Iris pigment epithelial cell (primary cell): ENCODE measurements around the gene TRIM44.
"Not testable (repeated sequence)": the region's sequence is repeated elsewhere in the genome, so short reads cannot be mapped to it uniquely, and the experiment has no call there.

Experiments
- DNase-seq: peaks from one replicate; pipeline ENCODE4 v3.0.0-alpha.2; 2011; ENCODE audit warnings: low read depth

TRIM44 gene

GRCh38 chr11:35633827-35634423, 28.6 kb upstream of the TRIM44 start:
- DNase-seq, result no peak

GRCh38 chr11:35635933-35636332, 26.6 kb upstream of the TRIM44 start:
- DNase-seq, result no peak

GRCh38 chr11:35639591-35640179, 22.9 kb upstream of the TRIM44 start:
- DNase-seq, result no peak

DNA sequence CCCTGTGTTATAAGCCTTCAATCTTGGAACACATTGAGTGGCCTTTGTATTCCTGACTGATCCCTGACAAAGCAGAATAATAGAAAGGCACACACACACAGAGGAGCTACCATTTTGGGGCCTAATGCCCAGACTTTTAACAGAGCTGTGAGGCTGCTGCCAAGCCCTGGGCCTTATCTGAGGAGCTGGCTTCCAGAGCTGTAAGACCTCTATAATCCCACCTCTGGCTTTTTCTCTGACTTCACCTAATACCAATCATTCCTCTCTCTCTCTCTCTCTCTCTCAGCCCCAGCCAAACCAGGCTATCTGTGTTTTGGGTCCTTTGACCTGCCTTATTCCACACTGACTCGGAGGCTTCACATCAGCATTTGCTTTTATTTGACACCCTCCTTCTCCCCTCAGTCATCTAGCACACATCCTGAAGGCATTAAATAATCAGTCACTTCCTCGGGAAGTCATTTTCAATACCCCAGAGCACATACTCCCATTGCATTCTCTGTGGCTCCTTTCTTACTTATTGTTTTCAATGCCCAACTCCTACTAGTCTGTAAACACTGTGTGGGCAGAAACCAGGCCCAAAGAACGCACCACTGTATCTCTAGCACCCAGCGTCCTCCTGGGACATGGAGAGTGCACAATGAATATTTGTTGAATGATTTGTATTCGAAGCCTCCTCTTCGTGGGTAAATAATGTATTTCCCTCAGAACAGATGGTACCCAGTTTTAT, 21.2 kb upstream of the TRIM44 start:
- DNase-seq, result peak; percentile 56

DNA sequence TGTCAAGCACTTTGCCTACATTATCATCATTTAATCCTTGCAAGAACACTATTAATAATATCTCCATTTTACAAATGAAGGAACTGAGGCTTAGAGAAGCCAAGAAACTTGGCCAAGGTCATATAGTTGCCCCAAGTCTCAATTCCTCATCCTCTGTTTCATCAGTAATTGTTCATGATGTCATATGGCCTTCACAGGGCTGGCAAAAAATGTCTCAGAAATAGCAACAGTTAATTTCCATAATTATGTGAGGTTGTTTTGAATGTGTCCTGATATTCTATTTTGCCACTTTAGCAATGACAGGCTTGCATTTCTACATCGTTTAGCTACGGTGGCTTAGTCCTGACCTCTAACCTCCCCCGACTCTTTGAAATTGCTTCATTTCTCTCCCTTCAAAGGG, 20.6 kb upstream of the TRIM44 start:
- no peak for DNase-seq

DNA sequence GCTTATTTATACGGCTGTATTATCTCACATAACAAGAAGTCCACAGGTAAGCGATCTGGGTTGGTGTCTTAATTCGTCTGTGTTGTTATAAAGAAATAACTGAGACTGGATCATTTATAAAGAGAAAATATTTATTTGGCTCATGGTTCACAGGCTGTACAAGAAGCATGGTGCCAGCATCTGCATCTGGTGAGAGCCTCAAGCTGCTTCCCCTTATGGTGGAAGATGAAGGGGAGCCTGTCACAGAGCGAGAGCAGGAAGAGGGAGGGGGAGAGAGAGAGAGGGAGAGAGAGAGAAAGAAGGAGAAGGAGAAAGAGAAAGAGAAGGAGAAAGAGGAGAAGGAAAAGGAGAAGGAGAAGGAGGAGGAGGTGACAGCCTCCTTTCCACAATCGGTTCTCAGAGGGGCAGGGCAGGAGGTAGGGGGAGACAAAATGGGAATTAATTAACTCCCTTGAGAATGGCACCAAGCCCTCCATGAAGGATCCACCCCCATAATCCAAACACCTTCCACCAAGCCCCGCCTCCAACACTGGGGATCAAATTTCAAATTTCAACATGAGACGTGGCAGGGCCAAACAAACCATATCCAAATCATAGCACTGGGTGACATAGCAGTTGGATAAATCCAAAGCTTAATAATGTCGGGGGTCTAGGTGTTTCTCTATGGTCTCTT, 15.0 kb upstream of the TRIM44 start:
- DNase-seq, result no peak

- DNase-seq, result peak; percentile 90
Measured at GRCh38 chr11:35650006-35650405, 12.6 kb upstream of the TRIM44 start.

DNA sequence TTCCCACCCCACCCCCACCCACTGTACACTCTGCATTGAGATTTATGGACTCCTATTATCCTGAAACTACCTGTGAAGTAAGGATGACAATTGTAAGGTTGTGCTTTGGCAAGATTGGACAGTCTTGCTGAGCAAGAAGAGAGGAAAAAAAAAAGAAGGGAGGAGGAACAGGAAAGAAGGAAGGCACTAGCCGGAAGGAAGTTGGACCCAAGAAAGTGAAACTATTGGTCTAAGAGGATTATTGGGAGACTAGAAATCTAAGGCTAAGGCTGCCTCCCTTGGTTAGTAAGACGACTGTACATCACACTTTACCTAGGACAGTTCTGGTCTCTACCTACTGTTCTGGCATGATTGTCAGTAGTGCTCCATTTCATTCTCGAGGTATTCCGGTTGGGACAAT, 12.1 kb upstream of the TRIM44 start:
- DNase-seq, result no peak

- no peak for DNase-seq
Measured at GRCh38 chr11:35651263-35651662, 11.3 kb upstream of the TRIM44 start.

- not testable (repeated sequence) for DNase-seq
Measured at GRCh38 chr11:35652786-35653185, 9.8 kb upstream of the TRIM44 start.

- no peak for DNase-seq
Measured at GRCh38 chr11:35654711-35655110, 7.9 kb upstream of the TRIM44 start.

DNA sequence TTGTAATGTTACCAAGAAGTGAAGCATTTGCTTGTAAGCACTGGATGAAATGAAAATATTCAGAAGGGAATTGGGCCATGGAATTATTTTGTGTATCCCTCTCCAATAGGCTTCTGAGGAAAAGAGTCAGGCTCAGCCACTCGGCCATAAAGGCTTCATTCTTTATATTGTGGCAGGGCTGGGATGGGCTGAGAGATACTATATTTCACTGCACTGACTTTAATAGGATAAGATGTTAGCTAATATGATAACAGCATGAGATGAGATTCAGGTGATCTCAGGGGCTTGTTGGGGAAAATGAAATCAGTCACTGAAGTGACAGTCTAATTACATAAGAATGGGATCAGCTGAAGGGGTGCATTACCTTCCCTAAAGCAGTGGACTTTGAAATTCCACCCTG, 7.3 kb upstream of the TRIM44 start:
- DNase-seq, result no peak

DNA sequence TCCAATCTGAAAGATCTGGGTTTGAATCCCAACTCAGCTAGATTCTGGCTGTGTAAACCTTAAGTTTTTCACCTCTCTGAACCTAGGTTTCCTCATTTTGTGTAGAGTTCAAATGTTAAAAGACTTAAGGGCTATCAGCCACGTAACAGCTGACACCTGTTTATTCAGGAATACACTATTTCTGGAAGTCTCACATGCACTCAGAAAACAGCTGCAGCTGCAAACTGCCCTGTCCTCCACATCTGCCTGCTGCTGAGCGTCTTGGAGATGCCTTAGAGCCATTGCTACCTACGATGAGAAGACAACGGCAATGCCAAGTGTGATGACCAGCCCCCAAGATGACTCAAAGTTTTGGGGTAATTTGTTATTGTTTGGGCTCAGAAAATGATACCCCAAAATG, 6.7 kb upstream of the TRIM44 start:
- DNase-seq, result no peak

- peak; percentile 37 for DNase-seq
Measured at GRCh38 chr11:35658020-35658948, 4.3 kb upstream of the TRIM44 start.

- no peak for DNase-seq
Measured at GRCh38 chr11:35661534-35661933, 1.0 kb upstream of the TRIM44 start.

- no peak for DNase-seq
Measured at GRCh38 chr11:35662061-35662648, 420 bp upstream of the TRIM44 start.

DNA sequence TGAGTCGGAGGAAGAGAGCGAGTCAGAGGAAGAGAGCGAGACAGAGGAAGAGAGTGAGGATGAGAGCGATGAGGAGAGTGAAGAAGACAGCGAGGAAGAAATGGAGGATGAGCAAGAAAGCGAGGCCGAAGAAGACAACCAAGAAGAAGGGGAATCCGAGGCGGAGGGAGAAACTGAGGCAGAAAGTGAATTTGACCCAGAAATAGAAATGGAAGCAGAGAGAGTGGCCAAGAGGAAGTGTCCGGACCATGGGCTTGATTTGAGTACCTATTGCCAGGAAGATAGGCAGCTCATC, 780 bp downstream of the TRIM44 start:
- DNase-seq, result no peak

GRCh38 chr11:35664977-35665441, 2.4 kb downstream of the TRIM44 start:
- peak; percentile 49 for DNase-seq

DNA sequence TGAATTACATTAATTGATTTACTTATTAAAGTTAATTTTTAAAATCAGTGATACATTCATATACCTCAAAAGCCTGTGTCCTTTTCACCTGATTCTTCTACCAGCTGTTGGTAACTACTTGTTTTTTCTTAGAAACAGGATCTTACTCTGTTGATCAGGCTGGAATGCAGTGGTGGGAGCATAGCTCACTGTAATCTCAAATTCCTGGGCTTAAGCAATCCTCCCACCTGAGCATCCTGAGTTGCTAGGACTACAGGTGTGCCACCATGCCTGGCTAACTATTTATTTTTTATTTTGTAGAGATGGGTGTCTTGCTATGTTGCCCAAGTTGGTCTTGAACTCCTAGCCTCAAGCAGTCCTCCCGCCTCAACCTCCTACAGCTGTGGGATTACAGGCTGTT, 4.7 kb downstream of the TRIM44 start:
- DNase-seq, result no peak

DNA sequence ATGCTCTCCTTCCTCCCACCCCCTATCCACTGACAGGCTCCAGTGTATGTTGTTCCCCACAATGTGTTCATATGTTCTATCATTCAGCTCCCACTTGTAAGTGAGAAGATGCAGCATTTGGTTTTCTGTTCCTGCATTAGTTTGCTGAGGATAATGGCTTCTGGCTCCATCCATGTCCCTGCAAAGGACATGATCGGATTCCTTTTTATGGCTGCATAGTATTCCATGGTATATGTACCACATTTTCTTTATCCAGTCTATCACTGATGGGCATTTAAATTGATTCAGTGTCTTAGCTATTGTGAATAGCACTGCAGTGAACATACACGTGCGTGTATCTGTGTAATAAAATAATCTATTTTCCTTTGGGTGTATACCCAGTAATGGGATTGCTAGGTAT, 5.8 kb downstream of the TRIM44 start:
- DNase-seq, result not testable (repeated sequence)

GRCh38 chr11:35671396-35672127, 9.0 kb downstream of the TRIM44 start:
- no peak for DNase-seq
